ENCODE measurements around the gene RIOX2. TPM values are rescaled to one million over a fixed set of nuclear protein-coding genes. Genes with fewer than 3 reads are reported as not detected.
"Not testable (repeated sequence)": the region's sequence is repeated elsewhere in the genome, so short reads cannot be mapped to it uniquely, and the experiment has no call there.

Gene RIOX2
- 24.6 TPM for polyA plus RNA-seq
- long read RNA-seq, donor 1, partial matches to known transcripts = 0 of 2 reads
- long read RNA-seq, donor 1, other reads (novel, unspliced or antisense) = 0 of 2 reads
- long read RNA-seq, donor 2, full-length matches to known transcripts = 4 of 4 reads
- long read RNA-seq, donor 2, partial matches to known transcripts = 0 of 4 reads
- long read RNA-seq, donor 2, other reads (novel, unspliced or antisense) = 0 of 4 reads
- long read RNA-seq, donor 3 = 0 reads
- long read RNA-seq, donor 4 = 0 reads
- long read RNA-seq, donor 5, partial matches to known transcripts = 0 of 5 reads
- long read RNA-seq, donor 5, other reads (novel, unspliced or antisense) = 0 of 5 reads
- long read RNA-seq, donor 6, partial matches to known transcripts = 0 of 4 reads
- long read RNA-seq, donor 6, other reads (novel, unspliced or antisense) = 0 of 4 reads
- long read RNA-seq, donor 7 = 0 reads
- long read RNA-seq, donor 8, partial matches to known transcripts = 0 of 4 reads
- long read RNA-seq, donor 8, other reads (novel, unspliced or antisense) = 0 of 4 reads
- long read RNA-seq, donor 9, transcript RIOX2-203 (10 exons, 2,341 nt) = major isoform, 5 of 5 reads
- long read RNA-seq, donor 9, partial matches to known transcripts = 0 of 5 reads
- long read RNA-seq, donor 9, other reads (novel, unspliced or antisense) = 0 of 5 reads
- long read RNA-seq, donor 10, partial matches to known transcripts = 0 of 4 reads
- long read RNA-seq, donor 10, other reads (novel, unspliced or antisense) = 0 of 4 reads
- long read RNA-seq, donor 11, partial matches to known transcripts = 0 of 2 reads
- long read RNA-seq, donor 11, other reads (novel, unspliced or antisense) = 0 of 2 reads

GRCh38 chr3:97971679-97972567, at the start of gene RIOX2:
Gene RIOX2, minus strand, starts transcription at chr3:97972431. Its CDS starts 4,838 bp downstream, at chr3:97967593.
- H3K4me1 ChIP-seq (ENCODE audit: control insufficient read depth, insufficient read depth, low read length) = peaks cover 11% of the 10 kb centered on the region

GRCh38 chr3:98020412-98020811, 48.2 kb upstream of the RIOX2 start:
- 92% methylated on average over 4 of the region's 4 CpGs for WGBS (ENCODE audit: insufficient coverage, low lambda C conversion rate)
- no peak overlapping the region for H3K27ac ChIP-seq (ENCODE audit: low read length)
- H3K4me1 ChIP-seq (ENCODE audit: control insufficient read depth, insufficient read depth, low read length) = no peaks in the 10 kb centered on the region
- DNase-seq = no peak
- H3K36me3 ChIP-seq (ENCODE audit: control insufficient read depth, insufficient read depth, low read length) = no peaks in the 10 kb centered on the region
- no peaks in the 10 kb centered on the region for H3K27me3 ChIP-seq (ENCODE audit: control insufficient read depth, insufficient read depth, low read length)
- no peak overlapping the region for H3K4me3 ChIP-seq (ENCODE audit: low read length)
- H3K9me3 ChIP-seq (ENCODE audit: control insufficient read depth, low read depth, low read length) = no peaks in the 10 kb centered on the region

More at GRCh38 chr3:97971679-97972567, at the start of gene RIOX2:
- Histone ChIP-seq H3K9me3 (ENCODE audit: control insufficient read depth, low read depth, low read length) (no peaks in the 10 kb centered on the region), H3K27me3 (ENCODE audit: control insufficient read depth, insufficient read depth, low read length) (no peaks in the 10 kb centered on the region), H3K4me3 (ENCODE audit: low read length) (peak within 1 kb of the TSS; percentile 47), H3K27ac (ENCODE audit: low read length) (peak within 1 kb of the TSS; percentile 55), H3K36me3 (ENCODE audit: control insufficient read depth, insufficient read depth, low read length) (peaks cover 5% of the 10 kb centered on the region)
- peak; percentile 66 to 85 for DNase-seq
- WGBS (ENCODE audit: insufficient coverage, low lambda C conversion rate) = no CpG with 5 or more reads among the region's 82 CpGs

- H3K36me3 ChIP-seq (ENCODE audit: control insufficient read depth, insufficient read depth, low read length) = no peaks in the 10 kb centered on the region
- WGBS (ENCODE audit: insufficient coverage, low lambda C conversion rate) = 100% methylated on average over 2 of the region's 4 CpGs
These were observed 46.1 kb upstream of the RIOX2 start for GRCh38 chr3:98018301-98018700.

GRCh38 chr3:98014268-98014585, 42.0 kb upstream of the RIOX2 start:
- no peaks in the 10 kb centered on the region for H3K27me3 ChIP-seq (ENCODE audit: control insufficient read depth, insufficient read depth, low read length)
- no peaks in the 10 kb centered on the region for H3K4me1 ChIP-seq (ENCODE audit: control insufficient read depth, insufficient read depth, low read length)
- H3K4me3 ChIP-seq (ENCODE audit: low read length) = no peak overlapping the region
- no peak for DNase-seq
- no peaks in the 10 kb centered on the region for H3K9me3 ChIP-seq (ENCODE audit: control insufficient read depth, low read depth, low read length)
- no peaks in the 10 kb centered on the region for H3K36me3 ChIP-seq (ENCODE audit: control insufficient read depth, insufficient read depth, low read length)
- 80% methylated on average over 1 of the region's 2 CpGs for WGBS (ENCODE audit: insufficient coverage, low lambda C conversion rate)
- no peak overlapping the region for H3K27ac ChIP-seq (ENCODE audit: low read length)

More at GRCh38 chr3:98018301-98018700, 46.1 kb upstream of the RIOX2 start:
- no peaks in the 10 kb centered on the region for H3K9me3 ChIP-seq (ENCODE audit: control insufficient read depth, low read depth, low read length)
- DNase-seq = no peak
- H3K4me3 ChIP-seq (ENCODE audit: low read length) = no peak overlapping the region
- H3K27me3 ChIP-seq (ENCODE audit: control insufficient read depth, insufficient read depth, low read length) = no peaks in the 10 kb centered on the region
- no peaks in the 10 kb centered on the region for H3K4me1 ChIP-seq (ENCODE audit: control insufficient read depth, insufficient read depth, low read length)
- no peak overlapping the region for H3K27ac ChIP-seq (ENCODE audit: low read length)

- DNase-seq = peak in 1 of 2 donors; percentile 2
- H3K27ac ChIP-seq (ENCODE audit: low read length) = no peak overlapping the region
- WGBS (ENCODE audit: insufficient coverage, low lambda C conversion rate) = 14% methylated on average over 1 of the region's 4 CpGs
- H3K4me1 ChIP-seq (ENCODE audit: control insufficient read depth, insufficient read depth, low read length) = no peaks in the 10 kb centered on the region
- no peak overlapping the region for H3K4me3 ChIP-seq (ENCODE audit: low read length)
- no peaks in the 10 kb centered on the region for H3K27me3 ChIP-seq (ENCODE audit: control insufficient read depth, insufficient read depth, low read length)
- no peaks in the 10 kb centered on the region for H3K36me3 ChIP-seq (ENCODE audit: control insufficient read depth, insufficient read depth, low read length)
- H3K9me3 ChIP-seq (ENCODE audit: control insufficient read depth, low read depth, low read length) = no peaks in the 10 kb centered on the region
These were observed 41.4 kb upstream of the RIOX2 start for GRCh38 chr3:98013411-98014267.

GRCh38 chr3:98012979-98013378, 40.7 kb upstream of the RIOX2 start:
- no peak for DNase-seq
- Histone ChIP-seq H3K4me3 (ENCODE audit: low read length) (no peak overlapping the region), H3K4me1 (ENCODE audit: control insufficient read depth, insufficient read depth, low read length) (no peaks in the 10 kb centered on the region), H3K9me3 (ENCODE audit: control insufficient read depth, low read depth, low read length) (no peaks in the 10 kb centered on the region), H3K27ac (ENCODE audit: low read length) (no peak overlapping the region), H3K27me3 (ENCODE audit: control insufficient read depth, insufficient read depth, low read length) (no peaks in the 10 kb centered on the region), H3K36me3 (ENCODE audit: control insufficient read depth, insufficient read depth, low read length) (no peaks in the 10 kb centered on the region)
- WGBS (ENCODE audit: insufficient coverage, low lambda C conversion rate) = no CpG with 5 or more reads among the region's 2 CpGs

GRCh38 chr3:98010883-98011449, 38.7 kb upstream of the RIOX2 start:
- H3K27ac ChIP-seq (ENCODE audit: low read length); DNase-seq; H3K4me1 ChIP-seq (ENCODE audit: control insufficient read depth, insufficient read depth, low read length); H3K36me3 ChIP-seq (ENCODE audit: control insufficient read depth, insufficient read depth, low read length); H3K4me3 ChIP-seq (ENCODE audit: low read length); H3K27me3 ChIP-seq (ENCODE audit: control insufficient read depth, insufficient read depth, low read length); H3K9me3 ChIP-seq (ENCODE audit: control insufficient read depth, low read depth, low read length): not testable (repeated sequence)
- WGBS (ENCODE audit: insufficient coverage, low lambda C conversion rate) = 100% methylated on average over 2 of the region's 4 CpGs

- no peaks in the 10 kb centered on the region for H3K4me1 ChIP-seq (ENCODE audit: control insufficient read depth, insufficient read depth, low read length)
- DNase-seq = no peak
- H3K27ac ChIP-seq (ENCODE audit: low read length) = no peak overlapping the region
- no peaks in the 10 kb centered on the region for H3K27me3 ChIP-seq (ENCODE audit: control insufficient read depth, insufficient read depth, low read length)
- H3K4me3 ChIP-seq (ENCODE audit: low read length) = no peak overlapping the region
- H3K36me3 ChIP-seq (ENCODE audit: control insufficient read depth, insufficient read depth, low read length) = no peaks in the 10 kb centered on the region
- H3K9me3 ChIP-seq (ENCODE audit: control insufficient read depth, low read depth, low read length) = no peaks in the 10 kb centered on the region
- WGBS (ENCODE audit: insufficient coverage, low lambda C conversion rate) = no CpG with 5 or more reads among the region's 7 CpGs
These were observed 38.1 kb upstream of the RIOX2 start for GRCh38 chr3:98010194-98010882.

- no peaks in the 10 kb centered on the region for H3K27me3 ChIP-seq (ENCODE audit: control insufficient read depth, insufficient read depth, low read length)
- H3K4me1 ChIP-seq (ENCODE audit: control insufficient read depth, insufficient read depth, low read length) = no peaks in the 10 kb centered on the region
- WGBS (ENCODE audit: insufficient coverage, low lambda C conversion rate) = no CpG with 5 or more reads among the region's 2 CpGs
- DNase-seq = no peak
- no peak overlapping the region for H3K27ac ChIP-seq (ENCODE audit: low read length)
- no peaks in the 10 kb centered on the region for H3K36me3 ChIP-seq (ENCODE audit: control insufficient read depth, insufficient read depth, low read length)
- no peaks in the 10 kb centered on the region for H3K9me3 ChIP-seq (ENCODE audit: control insufficient read depth, low read depth, low read length)
- no peak overlapping the region for H3K4me3 ChIP-seq (ENCODE audit: low read length)
These were observed 36.6 kb upstream of the RIOX2 start for GRCh38 chr3:98008855-98009254.

All from large intestine (tissue), 12 donors.